ENCODE measurements around the gene TNK2.
"Not testable (repeated sequence)": the region's sequence is repeated elsewhere in the genome, so short reads cannot be mapped to it uniquely, and the experiment has no call there.

TNK2 gene

DNA sequence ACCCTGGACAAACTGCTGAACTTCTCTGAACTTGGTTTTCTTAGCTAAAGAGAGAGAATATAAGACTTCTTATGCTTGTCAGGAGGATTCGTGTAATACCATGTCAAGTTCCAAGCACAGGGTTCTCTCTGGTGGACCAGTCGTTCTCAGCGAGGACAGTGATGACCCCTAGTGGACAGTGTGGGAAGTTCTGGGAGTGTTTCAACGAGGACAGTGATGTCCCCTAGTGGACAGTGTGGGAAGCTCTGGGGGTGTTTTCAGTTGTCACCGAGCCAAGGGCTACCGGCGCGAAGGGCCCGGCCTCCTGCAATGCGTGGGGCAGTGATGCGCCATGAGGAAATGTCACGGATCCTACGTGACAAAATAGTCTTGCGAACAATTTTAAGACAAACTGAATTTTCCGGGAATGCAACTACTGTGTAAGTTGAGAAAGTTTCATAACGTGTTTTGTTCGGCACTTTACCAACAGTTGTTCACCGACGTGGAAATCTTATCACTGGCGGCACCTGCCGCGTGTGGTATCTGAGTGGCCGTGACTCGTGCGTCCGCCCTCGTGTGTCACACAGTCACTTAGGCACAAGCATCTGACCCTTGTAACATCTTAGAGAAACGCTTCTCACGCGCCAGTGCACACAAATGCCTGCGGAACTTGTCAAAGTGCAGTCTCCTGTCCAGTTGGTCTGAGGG, 57.4 kb downstream of the TNK2 start:
- peak; percentile 94 for DNase-seq (ENCODE audit: low spot score)

DNA sequence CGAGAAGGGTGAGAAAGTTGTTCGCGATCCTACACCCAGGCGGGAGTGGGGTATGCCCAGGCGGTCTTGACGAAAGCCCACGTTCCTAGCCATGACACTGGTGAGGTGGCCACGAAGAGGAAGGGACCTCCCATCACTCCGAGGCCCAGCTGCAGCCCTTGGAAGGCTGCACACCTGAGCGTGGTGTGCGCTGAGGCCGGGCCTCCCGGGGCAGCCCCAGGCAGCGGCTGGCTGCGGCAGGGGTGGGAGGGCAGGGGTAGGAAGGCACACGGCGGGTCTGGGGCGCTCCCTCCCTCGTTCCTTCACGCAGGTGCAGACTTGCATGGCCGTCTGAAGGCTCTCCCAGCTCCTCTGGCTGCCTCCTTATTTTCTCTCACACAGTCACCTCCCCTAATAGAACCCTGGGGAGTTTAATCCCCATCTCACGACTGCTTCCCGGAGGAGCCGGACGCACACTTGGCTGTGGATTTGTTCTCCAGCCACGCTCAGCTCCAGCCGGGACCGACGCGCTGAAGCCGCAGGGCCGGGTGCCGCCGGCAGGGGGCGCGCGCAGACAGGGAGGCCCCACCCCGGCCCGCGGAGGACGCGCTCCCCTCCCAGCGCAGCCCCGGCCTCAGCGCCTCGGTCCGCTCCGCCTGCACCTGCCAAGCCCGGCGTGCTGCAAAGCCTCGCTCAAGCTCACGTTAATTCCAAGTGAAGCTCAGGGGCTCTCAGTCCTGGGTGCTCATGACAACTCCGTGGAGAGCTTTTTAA, 58.9 kb downstream of the TNK2 start:
- no peak for DNase-seq (ENCODE audit: low spot score)

DNA sequence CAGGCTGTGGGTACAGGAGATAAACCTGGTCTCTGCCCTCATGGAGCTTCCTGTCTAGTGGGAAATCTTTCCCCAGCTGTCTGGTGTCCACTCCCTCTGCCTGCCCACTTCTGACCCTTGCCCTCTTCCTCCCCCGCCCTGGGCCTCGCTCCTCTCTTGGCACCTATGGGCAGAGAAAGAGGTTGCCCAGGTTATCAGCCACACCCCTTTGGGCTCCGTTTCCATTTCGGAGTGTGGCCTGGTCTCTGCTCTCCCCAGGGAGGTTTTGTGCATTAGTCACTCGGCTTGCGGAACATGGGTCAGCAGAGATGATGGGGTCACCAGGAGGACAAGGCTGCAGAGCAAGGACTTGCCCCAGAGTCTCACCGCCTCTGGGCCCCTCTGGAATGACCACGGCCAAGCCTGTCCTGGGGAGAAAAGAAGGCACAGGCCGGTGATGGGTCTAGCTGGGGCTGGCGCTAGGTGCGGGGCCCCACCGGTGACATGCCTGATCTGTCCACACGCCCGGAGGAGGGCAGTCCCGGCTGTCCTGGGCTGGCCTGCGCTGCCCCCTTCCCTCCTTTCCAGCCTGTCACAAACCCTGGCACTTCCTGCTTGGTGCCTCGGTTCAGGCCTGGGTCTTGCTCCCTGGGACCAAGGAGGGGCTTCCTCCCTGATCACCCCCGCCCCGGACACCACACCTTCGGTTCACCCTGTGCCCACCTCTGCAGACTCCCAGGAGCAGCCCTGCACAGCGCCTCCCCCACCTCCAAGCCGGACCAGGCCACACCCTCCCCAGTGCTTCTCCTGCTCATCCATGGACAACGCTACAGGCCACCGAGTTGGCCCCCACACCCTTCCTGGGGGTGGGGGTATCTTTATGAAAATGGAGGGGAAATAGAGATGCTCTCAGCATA, 61.0 kb downstream of the TNK2 start:
- no peak for DNase-seq (ENCODE audit: low spot score)

DNA sequence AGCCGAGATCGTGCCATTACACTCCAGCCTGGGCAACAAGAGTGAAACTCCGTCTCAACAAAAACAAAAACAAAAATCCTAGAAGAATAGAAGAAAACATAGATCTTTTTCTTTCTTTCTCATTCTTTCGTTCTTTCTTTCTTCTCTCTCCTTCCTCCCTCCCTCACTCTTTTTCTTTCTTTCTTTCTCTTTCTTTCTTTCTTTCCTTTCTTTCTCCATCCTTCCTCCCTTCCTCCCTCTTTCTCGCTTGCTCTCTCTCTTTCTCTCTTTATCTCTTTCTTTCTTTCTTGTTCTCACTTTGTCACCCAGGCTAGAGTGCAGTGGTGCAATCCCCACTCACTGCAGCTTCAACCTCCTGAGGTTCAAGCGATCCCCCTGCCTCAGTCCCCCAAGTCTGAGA, 62.9 kb downstream of the TNK2 start:
- DNase-seq (ENCODE audit: low spot score), result no peak

DNA sequence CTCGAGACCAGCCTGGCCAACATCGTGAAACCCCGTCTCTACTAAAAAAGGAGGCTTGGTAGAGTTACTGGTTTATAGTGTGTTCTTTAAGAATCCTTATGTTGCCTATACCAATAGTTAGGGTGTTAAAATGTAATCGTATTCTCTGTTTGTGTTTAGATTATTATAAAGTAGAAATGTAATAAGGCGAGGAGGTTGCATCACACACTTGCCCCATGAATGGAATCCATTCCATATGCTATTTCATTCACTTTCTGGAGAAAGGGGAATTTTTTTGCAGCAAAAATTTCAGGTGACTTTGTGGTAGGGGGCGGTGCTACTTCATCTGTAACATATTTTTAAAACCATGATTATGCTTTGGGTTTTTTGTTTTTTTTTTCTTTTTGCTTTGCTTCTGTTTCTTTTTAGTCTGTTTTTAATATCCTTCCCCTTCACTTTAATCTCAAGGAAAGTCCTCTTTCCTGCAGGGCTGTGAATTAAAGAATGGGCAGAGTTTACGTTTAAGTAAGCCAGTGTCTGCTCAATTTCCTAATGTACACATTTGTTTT, 63.6 kb downstream of the TNK2 start:
- no peak for DNase-seq (ENCODE audit: low spot score)

DNA sequence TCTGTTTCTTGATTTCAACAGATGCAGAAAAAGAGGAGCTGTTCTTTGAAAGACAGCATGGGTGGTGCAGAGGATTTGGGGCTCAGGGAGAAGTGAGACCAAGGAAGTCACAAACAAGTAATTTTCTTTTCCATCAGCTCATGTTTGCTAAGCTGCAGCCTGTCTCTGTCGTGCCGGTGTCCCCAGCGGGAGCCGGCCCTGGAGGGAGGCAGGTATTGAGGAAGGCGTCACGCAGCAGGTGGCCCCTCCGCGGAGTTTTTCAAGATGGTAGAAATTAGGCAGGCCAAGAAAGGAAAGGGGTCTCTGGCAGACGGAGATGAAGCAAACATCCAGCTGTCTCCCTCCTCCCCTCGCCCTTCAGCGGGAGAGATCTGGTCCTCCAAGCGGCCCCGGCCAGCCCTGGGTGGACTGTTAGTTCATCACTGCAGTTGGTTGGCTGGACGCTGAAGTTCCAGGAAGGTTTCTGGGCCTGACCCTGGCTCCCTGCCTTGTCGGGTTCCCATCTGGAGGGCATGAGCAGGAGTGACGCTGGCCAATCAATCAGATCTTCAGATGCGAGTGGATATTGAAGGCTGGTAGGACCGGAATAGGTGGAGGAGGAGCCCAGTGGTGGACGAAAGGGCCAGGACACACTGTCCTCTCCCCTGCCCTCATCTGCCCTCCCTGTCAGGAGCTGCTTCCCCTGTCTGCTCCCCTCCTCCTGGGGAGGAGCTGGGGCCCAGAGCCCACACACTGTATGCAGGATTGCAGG, 68.9 kb downstream of the TNK2 start:
- no peak for DNase-seq (ENCODE audit: low spot score)

DNA sequence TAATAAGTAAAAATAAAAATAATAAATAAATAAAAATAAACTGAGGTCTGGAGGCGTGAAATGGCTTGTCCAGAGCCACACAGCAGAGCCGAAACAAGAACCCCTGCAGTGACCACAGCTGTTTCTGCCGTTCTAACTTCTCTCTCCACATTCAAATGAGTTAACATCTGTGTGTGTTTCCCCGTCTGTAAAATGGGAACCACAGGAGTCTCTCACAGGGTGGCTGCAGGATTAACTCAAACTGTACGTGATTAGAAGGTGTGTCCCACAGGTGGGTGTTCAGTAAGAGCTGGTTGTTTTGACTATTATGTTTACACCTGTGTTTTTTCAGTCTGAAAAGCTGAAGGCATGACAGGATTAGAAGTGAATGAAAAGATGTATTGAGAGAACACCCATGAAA, 69.6 kb downstream of the TNK2 start:
- no peak for DNase-seq (ENCODE audit: low spot score)

DNA sequence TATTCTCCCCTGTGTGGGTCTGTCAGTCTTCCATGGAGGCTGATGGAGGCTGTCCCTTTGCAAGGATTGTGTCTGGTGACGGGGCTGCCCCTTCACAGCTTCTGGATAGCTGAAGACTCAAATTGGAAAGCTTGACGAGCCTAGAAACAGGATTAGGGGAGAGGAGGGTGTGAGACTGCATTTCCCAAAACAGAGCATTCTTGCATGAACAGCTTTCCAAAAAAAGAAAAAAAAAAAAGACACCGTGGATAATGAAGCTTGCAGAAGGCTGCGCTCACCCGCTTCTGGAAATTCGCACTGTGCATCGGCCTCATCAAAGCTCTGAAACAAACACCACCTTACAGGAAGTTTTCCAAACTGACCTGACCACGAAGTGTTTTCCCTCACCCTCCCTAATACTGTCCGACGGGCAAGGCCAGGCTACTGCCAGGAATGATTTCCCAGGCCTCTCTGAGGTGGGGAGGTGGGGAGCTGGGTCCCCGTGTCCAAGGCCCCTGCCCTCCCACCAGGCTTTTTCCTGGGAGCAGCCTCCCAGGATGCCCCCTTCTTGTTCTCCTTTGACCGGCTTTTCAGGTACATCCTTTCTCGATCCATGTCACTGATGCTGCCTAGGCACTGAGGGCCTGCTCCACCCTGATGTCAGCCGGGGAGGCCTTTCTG, 71.7 kb downstream of the TNK2 start:
- no peak for DNase-seq (ENCODE audit: low spot score)

DNA sequence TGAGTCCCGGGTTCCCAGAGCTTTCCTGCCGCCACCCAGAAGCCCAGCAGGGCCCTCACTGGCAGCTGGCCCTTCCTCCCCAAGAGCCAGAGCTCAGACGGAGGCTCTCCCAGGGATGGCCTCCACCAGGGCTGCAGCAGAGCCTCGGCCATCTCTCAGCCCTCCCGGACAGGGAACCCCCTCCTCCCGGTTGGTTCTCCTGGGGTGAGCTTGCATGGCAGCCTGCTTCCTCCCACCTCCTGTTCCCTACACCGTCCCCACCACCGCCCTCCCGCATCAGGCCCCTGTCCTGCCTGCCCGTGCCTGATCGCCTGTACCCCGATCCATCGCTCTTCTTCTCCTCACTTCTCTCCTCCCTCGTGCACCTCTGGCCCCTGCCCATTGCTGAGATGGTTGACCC, 72.6 kb downstream of the TNK2 start:
- DNase-seq (ENCODE audit: low spot score), result no peak

DNA sequence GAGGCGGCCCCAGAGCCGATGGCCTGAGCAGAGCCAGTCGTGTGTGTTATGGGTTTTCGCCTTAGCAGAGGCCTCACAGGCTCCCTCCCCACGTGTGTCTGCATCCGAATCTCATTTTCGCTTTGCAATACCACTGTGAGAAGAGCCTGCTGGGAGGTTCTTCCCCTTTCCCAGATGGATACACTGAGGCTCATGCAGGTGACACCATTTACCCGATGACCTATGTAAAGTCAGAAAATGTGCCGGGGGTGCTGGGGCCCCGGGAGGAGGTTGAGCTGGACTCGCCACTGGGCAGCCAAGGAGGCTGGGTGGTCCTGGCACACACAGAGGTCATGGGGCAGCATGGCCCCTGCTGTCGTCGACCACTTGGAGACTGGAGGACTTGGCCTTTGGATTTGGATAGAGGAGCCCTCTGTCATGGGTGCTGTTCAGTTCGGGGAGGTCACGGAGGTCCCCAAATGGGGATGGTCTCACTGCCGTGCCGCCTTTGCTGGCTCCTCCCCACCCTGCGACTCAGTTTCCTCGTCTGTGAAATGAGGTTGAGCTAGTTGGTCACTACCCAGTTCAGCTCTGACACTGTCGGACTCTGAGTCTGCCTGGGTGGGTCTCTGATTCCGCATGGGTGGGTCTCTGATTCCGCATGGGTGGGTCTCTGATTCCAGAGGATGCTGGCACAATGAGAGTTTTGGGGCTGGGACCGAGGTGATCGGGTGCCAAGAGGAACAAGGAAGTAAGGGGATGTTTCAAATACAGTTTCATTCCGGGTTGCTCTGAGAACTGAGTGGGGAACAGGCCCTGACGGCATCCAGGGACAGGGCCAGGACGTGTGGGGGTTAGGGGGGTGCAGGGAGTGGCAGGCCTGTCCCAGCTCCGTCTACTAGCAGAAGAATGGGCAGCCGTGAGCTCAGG, 73.4 kb downstream of the TNK2 start:
- DNase-seq (ENCODE audit: low spot score), result no peak

DNA sequence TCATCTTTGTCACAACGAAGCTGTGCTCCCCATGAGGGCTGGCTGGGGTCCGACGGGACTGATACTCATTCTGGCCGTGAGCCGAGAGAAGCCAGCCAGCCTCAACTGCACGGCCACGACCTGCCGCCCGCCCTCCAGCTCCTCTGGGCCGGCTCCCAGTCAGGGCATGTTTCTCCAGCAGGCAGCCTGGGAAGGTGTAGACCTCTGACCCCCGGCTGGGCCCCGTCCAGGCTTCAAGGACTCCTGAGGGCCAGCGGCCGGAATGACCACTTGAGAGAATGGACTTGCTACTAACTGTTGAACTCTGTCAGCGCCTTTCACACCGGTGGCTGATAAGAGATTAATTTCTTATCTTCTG, 78.5 kb downstream of the TNK2 start:
- no peak for DNase-seq (ENCODE audit: low spot score)

DNA sequence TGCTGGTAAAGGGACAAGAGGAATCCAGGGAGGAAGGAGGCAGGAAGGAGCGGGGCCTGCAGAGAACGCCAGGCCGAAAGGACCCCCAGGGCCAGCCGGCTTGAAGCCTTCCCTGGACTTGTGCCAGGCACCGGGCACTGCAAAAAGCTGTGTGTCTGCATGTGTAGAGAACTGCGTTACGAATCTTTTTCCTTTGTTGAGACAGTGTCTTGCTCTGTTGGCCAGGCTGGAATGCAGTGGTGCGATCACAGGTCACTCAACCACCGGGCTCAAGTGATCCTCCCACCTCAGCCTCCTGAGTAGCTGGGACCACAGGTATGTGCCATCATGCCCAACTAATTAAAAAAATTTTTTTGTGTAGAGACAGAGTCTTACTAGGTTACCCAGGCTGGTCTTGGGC, 79.6 kb downstream of the TNK2 start:
- DNase-seq (ENCODE audit: low spot score), result no peak

DNA sequence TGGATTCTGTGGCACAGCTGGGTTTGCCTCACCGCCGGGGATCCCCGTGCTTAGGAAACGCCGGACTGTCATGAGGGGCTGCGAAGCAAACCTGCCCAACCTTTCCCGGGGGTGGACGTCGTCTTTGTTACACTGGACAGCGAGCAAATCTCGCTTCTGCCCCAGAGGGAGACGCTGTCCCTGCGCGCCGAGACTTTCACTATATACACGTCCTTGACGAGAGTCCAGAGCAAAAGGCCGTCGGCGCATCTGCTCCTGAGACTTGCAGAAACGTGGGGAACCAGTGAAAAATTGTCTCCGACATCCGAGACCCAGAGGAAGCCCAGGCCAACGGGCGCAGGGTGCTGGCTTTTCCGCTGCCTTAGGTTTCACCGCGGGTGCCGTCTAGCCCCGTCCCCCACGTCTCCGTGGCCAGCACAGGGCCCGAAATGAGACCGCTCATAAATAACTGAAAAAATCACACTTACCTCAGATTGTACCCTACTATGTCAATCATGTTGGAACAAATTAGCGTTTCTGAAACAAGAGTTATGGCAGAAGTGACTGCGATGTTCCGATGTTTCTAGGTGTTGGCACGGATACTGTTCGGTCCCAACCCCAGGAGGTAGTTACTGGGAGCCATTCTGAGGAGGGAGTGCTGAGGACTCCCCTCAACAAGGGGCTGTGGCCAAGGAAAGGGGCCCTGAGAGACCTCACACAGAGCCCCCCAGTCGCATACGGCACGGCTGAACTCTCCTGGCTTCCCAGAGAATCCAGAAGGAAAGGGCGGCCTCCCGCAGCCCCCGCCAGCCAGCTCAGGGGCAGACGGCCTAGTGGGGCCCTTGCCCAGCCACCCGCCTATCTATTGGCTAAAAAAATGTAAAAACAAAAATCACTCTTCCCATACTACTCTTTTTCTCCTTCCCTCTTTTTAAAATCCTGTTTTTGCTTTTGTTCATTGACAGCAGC, 82.2 kb downstream of the TNK2 start:
- no peak for DNase-seq (ENCODE audit: low spot score)

DNA sequence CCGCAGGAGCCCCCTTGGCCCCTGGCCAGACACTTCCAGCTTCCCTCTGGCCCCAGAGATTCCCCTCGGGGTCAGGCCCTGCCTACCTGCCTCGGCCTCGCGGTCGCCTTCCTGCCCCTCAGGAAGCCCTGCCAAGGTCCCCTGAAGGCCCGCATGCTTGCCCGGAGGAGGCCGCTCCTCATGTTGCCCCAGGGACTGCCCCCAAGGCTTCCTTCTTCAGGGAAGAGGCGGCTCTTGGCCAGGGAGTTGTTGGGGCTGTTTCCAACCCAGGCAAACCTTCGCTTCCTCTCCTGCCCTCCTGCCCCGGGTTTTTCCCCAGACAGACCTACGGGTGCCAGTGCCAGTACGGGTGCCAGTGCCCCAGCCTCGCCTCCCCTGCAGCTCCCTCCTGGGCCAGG, 83.2 kb downstream of the TNK2 start:
- no peak for DNase-seq (ENCODE audit: low spot score)

DNA sequence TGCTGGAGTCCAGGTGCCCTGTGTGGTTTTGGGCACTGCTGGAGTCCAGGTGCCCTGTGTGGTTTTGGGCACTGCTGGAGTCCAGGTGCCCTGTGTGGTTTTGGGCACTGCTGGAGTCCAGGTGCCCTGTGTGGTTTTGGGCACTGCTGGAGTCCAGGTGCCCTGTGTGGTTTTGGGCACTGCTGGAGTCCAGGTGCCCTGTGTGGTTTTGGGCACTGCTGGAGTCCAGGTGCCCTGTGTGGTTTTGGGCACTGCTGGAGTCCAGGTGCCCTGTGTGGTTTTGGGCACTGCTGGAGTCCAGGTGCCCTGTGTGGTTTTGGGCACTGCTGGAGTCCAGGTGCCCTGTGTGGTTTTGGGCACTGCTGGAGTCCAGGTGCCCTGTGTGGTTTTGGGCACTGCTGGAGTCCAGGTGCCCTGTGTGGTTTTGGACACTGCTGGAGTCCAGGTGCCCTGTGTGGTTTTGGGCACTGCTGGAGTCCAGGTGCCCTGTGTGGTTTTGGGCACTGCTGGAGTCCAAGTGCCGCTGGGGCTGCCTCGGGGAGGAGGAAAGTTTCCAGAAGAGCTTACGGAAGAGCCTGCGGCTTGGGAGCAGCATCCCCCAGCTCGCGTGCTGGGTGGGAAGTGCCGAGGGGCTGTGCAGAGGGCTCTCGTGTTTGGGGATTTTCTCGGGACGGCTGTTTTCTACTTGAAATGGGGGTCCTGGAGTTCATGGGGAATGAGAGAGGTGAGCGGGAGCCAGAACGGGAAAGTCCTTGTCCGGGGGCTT, 83.7 kb downstream of the TNK2 start:
- DNase-seq (ENCODE audit: low spot score), result not testable (repeated sequence)

DNA sequence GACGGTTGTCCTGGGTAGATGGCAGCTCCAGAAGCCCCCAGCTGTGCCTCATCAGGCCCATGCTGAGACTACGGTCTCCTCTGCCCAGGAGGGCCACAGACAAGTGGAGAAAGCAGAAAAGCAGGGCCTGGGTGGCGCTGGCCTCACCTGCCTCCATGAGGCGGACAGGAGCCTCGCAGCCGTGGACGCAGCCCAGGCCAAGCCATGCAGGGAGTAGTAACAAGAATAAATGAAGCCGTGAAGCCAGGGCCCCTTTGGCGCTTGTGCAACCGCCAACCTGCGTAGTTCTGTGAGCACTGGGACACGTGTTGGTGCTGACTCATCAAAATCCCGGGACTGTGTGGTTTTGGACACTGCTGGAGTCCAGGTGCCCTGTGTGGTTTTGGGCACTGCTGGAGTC, 84.4 kb downstream of the TNK2 start:
- peak; percentile 53 for DNase-seq (ENCODE audit: low spot score)

DNA sequence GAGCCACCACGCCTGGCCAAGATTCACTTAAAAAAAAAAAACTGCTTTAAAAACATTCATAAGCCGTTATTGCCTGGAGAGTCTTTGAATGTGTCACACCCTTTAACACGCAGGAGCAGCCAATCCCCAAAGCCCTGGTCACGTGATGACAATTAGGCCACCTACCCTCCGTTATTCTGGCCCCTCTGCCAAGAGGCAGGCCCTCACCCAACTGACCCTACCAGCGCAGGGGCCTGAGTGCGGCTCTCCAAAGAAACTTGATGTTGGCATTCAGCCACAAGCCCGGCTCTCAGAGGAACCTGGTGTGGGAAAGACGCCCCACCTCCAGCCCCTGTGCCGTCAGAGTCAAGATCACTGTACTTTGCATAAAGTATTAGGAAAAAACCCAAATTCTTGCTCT, 85.1 kb downstream of the TNK2 start:
- DNase-seq (ENCODE audit: low spot score), result no peak

DNA sequence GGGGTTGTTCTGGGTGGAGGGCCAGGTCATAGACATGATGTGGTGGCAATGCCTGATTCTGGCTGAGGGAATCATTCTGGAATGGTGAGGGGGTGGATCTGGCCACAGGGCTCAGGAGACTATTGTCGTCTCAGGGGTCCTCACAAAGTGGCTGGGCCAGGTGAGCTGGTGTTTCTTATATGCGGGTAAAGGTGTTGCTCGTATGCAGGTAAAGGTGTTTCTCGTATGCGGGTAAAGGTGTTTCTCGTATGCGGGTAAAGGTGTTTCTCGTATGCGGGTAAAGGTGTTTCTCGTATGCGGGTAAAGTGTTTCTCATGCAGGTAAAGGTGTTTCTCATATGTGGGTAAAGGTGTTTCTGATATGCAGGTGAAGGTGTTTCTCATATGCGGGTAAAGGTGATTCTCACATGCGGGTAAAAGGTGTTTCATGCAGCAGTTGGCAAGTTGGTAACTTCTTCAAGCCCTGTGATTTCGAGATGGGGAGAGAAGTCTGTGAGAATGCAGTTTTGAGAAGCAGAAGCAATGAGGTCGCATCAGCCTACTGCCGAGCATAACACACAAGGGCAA, 86.1 kb downstream of the TNK2 start:
- DNase-seq (ENCODE audit: low spot score), result no peak
